ENCODE measurements around the gene ZFP36L1. TPM values are rescaled to one million over a fixed set of nuclear protein-coding genes. Genes with fewer than 3 reads are reported as not detected.
A peak's percentile ranks its signal among the peaks of the same experiment; 100 is the strongest.
"Not testable (repeated sequence)": the region's sequence is repeated elsewhere in the genome, so short reads cannot be mapped to it uniquely, and the experiment has no call there.

Gene ZFP36L1
- total RNA-seq, 1 donor from 2014 or later: 462 TPM

- DNase-seq (ENCODE audit: low read depth): peak; percentile 98
Observed at GRCh38 chr14:68784226-68784910, 8.5 kb downstream of the ZFP36L1 start.

DNA sequence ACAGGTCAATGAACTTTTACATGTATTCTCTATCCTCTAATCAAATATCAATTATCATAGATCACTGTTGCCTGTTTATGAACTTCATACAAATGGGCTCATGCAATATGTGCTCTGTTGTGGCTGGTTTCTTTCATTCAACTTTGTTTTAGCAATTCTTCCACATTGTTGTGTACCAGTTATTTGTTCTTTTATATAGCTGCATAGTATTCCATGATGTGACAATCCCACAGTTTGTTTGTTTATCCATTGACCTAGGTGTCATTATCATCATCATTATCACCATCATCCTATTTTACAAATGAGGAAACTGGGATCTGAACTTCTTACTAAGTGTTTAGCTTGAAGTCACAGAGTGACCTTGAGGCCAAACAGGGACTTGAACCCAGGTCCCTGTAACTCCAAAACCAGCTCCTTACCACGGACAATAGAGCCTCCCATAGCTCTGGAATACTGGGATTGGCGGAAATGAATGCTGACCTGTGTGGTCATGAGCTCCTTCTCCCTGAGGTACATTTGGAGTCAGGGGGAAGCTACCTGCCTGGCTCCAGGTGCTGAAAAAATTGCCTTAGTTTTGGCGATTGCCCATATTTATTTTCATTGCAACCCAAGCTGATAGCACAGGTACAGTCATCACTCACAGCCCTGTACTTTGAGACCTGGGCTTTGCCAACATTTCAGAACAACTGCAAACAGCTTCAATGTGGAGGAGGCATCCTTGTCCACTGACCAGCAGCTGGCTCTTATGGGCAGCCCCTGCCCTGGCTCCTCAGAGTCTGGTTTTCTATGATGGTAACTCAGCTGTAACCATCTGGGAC, 9.2 kb downstream of the ZFP36L1 start:
- peak; percentile 65 for DNase-seq (ENCODE audit: low read depth)

DNA sequence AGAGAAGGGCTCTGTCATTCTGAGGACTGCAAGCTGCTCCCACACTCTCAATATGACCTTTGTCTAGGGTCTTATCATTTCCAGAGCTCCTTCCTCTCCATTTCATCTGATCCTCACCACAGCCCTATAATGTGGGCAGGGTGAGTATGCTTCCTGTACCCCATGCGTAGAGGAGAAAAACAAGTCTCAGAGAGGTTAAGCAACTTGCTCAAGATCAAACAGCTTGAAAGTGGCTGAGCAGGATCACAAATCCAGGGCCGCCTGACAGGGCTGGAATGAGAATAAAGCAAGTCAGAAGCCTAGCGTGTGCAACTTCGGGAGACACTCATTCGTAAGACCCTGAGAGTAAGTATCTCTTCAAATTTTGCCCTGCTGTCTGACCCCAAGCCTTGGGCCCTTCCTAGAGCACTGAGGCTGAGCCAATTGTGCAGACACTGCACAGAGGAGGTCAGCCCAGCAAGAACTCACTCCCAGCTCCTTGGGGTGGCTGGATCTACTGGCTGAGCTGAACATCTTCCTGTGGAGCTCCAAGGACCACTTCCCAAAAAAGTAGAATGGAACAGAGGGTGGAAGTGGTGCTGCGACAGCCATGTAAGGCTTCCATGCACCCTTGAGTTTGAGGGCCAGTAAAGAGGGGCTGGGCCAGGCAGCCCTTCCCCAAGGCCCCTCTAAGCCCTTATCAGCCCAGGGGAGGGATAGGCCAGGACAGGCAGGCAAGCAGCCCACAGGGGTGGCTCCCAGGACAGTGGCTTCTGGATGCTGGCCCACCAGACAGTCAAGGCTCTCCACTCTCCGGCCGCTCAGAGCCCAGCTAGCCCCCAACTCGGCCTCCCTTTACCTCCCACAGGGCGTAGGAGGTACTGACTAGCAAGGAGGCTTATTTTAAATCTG, 10.5 kb downstream of the ZFP36L1 start:
- no peak for DNase-seq (ENCODE audit: low read depth)

- DNase-seq (ENCODE audit: low read depth): no peak
Observed at GRCh38 chr14:68781161-68782021, 11.5 kb downstream of the ZFP36L1 start.

GRCh38 chr14:68780358-68781160, 12.3 kb downstream of the ZFP36L1 start:
- DNase-seq (ENCODE audit: low read depth): peak; percentile 55

DNA sequence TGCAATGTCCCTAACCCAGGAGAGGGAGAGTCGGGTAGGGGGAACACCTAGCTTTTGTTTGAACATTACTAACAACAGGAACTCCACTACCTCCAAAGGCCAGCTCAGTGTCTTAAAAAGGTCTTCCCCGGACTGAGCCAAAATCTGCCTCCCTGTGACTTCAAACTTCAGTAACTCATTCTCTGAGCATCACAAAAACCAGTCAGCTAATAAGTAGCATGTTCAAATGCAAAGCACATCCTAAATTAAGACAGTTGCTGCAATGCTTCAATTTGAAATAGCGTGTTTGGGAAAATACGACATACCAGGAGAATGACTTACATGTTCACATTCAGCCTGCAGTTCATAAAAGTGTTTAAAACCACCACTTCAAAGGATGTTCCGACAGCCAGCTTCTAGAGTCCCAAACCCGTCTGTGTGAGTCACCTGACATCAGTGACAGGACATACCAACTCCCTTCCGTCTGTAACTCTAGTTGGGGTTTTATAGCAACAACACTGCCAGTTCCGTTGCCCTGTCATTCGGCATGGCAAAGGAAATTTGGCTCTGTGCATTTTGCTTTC, 13.0 kb downstream of the ZFP36L1 start:
- DNase-seq (ENCODE audit: low read depth): peak; percentile 94

- no peak for DNase-seq (ENCODE audit: low read depth)
Observed at GRCh38 chr14:68777644-68778043, 15.2 kb downstream of the ZFP36L1 start.

GRCh38 chr14:68775614-68776126, 17.2 kb downstream of the ZFP36L1 start:
- DNase-seq (ENCODE audit: low read depth): no peak

GRCh38 chr14:68774771-68775613, 17.9 kb downstream of the ZFP36L1 start:
- no peak for DNase-seq (ENCODE audit: low read depth)

- no peak for DNase-seq (ENCODE audit: low read depth)
Observed at GRCh38 chr14:68772761-68773381, 20.0 kb downstream of the ZFP36L1 start.

GRCh38 chr14:68771631-68772030, 21.2 kb downstream of the ZFP36L1 start:
- no peak for DNase-seq (ENCODE audit: low read depth)

DNA sequence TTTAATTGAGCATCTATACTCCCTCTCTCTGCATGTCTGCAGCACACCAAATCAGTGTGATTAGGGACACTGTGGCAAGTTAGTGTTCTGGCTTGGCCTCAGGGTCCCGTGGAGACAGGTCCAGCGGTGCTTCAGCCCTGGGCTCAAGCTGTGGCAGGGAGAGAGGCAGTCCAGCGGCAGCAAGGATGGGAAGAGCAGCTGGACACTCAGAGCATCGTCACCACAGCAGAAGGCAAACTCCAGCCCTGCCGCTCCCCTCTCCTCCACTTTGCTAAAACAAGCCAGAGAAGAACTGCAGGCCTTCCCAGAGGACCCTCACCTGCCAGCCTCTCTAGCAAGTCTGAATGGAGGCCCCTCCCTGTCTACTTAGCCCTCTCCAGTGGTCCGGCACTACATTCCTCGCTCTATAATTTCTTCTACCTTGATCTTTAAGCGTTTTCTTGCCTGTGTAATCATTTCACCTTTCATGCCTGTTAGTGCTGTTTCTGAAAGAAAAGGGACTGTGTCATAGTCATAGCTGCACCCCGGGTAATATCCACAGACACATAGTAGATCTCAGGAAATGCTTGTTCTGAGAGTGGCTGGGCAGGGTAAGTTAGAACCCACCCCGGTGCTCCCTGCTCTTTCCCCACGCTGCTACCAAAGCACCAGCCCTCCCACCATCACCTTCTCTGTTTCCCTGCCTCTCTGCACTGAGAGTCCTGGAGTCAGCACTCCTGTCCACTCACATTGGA, 22.1 kb downstream of the ZFP36L1 start:
- no peak for DNase-seq (ENCODE audit: low read depth)

GRCh38 chr14:68770051-68770450, 22.8 kb downstream of the ZFP36L1 start:
- no peak for DNase-seq (ENCODE audit: low read depth)

- DNase-seq (ENCODE audit: low read depth): no peak
Observed at GRCh38 chr14:68768316-68768715, 24.6 kb downstream of the ZFP36L1 start.

DNA sequence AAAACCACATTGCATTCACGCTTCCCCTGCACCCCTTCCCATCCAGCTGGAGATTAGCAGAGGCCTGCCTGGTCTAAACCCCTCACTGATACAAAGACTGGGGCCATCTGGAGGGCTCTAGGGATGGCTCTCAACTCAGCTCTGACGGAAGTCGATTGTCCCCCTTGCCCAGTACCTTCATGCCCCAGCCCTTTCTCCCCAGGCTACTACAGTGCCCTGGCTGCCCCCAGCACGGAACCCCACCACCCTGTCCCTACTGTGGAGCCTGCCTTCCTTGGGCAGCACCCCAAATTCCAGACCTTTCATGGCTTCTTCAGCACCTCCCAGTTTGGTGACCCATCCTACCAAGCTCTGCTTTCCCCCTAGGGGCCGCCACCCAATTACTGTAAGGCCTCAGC, 25.6 kb downstream of the ZFP36L1 start:
- no peak for DNase-seq (ENCODE audit: low read depth)

GRCh38 chr14:68766299-68767247, 26.3 kb downstream of the ZFP36L1 start:
- DNase-seq (ENCODE audit: low read depth): no peak

GRCh38 chr14:68763843-68764242, 29.0 kb downstream of the ZFP36L1 start:
- DNase-seq (ENCODE audit: low read depth): not testable (repeated sequence)
